ENCODE measurements around the gene INPPL1.

DNA sequence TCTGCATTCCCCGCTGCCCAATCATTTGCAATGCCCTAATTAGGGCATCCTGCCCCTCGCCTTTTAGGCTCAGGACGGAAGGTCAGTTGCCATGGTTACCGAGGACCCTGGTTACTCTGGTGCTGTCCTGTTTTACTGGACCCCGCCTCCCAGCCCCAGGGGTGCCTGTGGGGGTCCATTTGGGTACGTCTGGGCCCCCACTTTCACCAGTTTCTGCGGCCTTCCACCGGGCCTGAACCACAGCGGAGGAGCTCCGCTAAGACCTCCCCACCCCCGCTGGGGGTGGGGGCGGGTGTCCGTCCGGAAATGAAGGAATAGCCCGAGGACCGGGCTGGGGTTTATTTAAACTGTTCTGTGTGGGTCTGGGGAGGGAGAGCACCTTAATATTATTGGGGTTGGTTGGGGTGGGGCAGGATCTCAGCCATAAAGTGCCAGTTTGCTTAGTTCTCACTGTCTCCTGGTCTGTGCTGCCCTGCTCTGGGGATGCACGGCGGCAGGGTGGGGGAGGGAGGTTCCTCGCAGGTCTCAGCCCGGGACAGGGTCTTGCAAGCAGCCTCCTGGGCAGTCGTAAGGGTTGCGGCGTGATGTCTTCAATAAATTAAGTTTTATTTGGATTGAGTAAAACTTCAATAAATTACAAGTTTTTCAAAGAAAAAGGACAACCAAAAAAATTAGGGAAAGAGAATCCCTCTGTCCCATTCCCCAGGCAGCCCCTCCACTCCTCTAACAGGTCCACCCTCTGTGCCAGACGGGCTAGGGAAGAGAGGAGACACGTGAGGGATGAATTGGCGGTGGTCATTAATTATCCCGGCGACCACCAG, 14.1 kb downstream of the INPPL1 start:
- TF ChIP-seq SUZ12 (IDR thresholded peaks at IDR 0.05; ENCODE audit: extremely low read depth, insufficient read depth, insufficient read length) = no peak
- TF ChIP-seq YY1 (IDR thresholded peaks at IDR 0.05; ENCODE audit: insufficient read depth, insufficient read length) = no peak

Measured in NT2/D1 (cell line).